Measurements from ENCODE around the gene DNAJC5G.
A peak's percentile ranks its signal among the peaks of the same experiment; 100 is the strongest.
"Not testable (repeated sequence)": the region's sequence is repeated elsewhere in the genome, so short reads cannot be mapped to it uniquely, and the experiment has no call there.

The DNAJC5G gene

GRCh38 chr2:27313882-27314645, 38.8 kb downstream of the DNAJC5G start:
- no peak overlapping the region for H3K27ac ChIP-seq
- TF ChIP-seq ZFX (IDR thresholded peaks at IDR 0.05), result no peak
- TF ChIP-seq CTCF (conservative IDR thresholded peaks at IDR 0.05), result no peak

- no peak overlapping the region for H3K27ac ChIP-seq
- no peak for TF ChIP-seq ZFX (IDR thresholded peaks at IDR 0.05)
- no peak for TF ChIP-seq CTCF (conservative IDR thresholded peaks at IDR 0.05)
These were observed 39.5 kb downstream of the DNAJC5G start for GRCh38 chr2:27314709-27315108.

- no peak overlapping the region for H3K27ac ChIP-seq
- TF ChIP-seq ZFX (IDR thresholded peaks at IDR 0.05) (no peak), CTCF (conservative IDR thresholded peaks at IDR 0.05) (no peak)
These were observed 39.9 kb downstream of the DNAJC5G start for GRCh38 chr2:27315122-27315521.

- no peak for TF ChIP-seq ZFX (IDR thresholded peaks at IDR 0.05)
- no peak for TF ChIP-seq CTCF (conservative IDR thresholded peaks at IDR 0.05)
- H3K27ac ChIP-seq, result no peak overlapping the region
These were observed 41.6 kb downstream of the DNAJC5G start for GRCh38 chr2:27316655-27317412.

- not testable (repeated sequence) for H3K27ac ChIP-seq
These were observed 44.6 kb downstream of the DNAJC5G start for GRCh38 chr2:27319839-27320238.

GRCh38 chr2:27320958-27321543, 45.8 kb downstream of the DNAJC5G start:
- TF ChIP-seq CTCF (conservative IDR thresholded peaks at IDR 0.05) (peak; percentile 67), ZFX (IDR thresholded peaks at IDR 0.05) (no peak)
- H3K27ac ChIP-seq, result peak overlapping the region; percentile 60

- peak overlapping the region; percentile 95 for H3K27ac ChIP-seq
- no peak for TF ChIP-seq CTCF (conservative IDR thresholded peaks at IDR 0.05)
These were observed 47.1 kb downstream of the DNAJC5G start for GRCh38 chr2:27322301-27322765.
